Parathyroid adenoma (tissue), 2 donors: ENCODE measurements around the gene UGT2B7.

Experiments
- H2AFZ ChIP-seq: fragments of 300-600 bp; sonication (generic); one replicate; pipeline ENCODE4 v1.7.0; 2017; ENCODE audit warnings: antibody characterized with exemption, mild to moderate bottlenecking
- H3K27ac ChIP-seq: fragments of 300-600 bp; sonication (generic); one replicate; pipeline ENCODE4 v1.7.0; 2017
- H3K27me3 ChIP-seq: fragments of 300-600 bp; sonication (generic); one replicate; pipeline ENCODE4 v1.7.0; 2017; ENCODE audit warnings: low read length; ENCODE audit not compliant: control insufficient read depth, insufficient read depth
- H3K36me3 ChIP-seq: fragments of 300-600 bp; sonication (generic); one replicate; pipeline ENCODE4 v1.7.0; 2017; ENCODE audit warnings: low read length; ENCODE audit not compliant: control insufficient read depth, insufficient read depth
- H3K4me1 ChIP-seq: fragments of 300-600 bp; sonication (generic); one replicate; pipeline ENCODE4 v1.7.0; 2017; ENCODE audit warnings: control low read depth
- H3K4me2 ChIP-seq: fragments of 300-600 bp; sonication (generic); one replicate; pipeline ENCODE4 v1.7.0; 2017; ENCODE audit warnings: low read length
- H3K4me3 ChIP-seq: fragments of 300-600 bp; sonication (generic); one replicate; pipeline ENCODE4 v1.7.0; 2017; ENCODE audit warnings: low read depth, low read length
- H3K79me2 ChIP-seq: fragments of 300-600 bp; sonication (generic); one replicate; pipeline ENCODE4 v1.7.0; 2017; ENCODE audit warnings: control low read depth
- H3K9ac ChIP-seq: fragments of 300-600 bp; sonication (generic); one replicate; pipeline ENCODE4 v1.7.0; 2017; ENCODE audit warnings: mild to moderate bottlenecking
- H3K9me3 ChIP-seq: fragments of 300-600 bp; sonication (generic); one replicate; pipeline ENCODE4 v1.7.0; 2017; ENCODE audit warnings: low read length; ENCODE audit not compliant: control insufficient read depth
- TF ChIP-seq, protein P1 (sequence below): fragments of 300-600 bp; sonication (generic); IDR thresholded peaks from one replicate; pipeline ENCODE4 v1.7.0; 2017; ENCODE audit warnings: antibody characterized with exemption, mild to moderate bottlenecking
- donor health status: primary hyperparathyroidism.

Gene UGT2B7

DNA sequence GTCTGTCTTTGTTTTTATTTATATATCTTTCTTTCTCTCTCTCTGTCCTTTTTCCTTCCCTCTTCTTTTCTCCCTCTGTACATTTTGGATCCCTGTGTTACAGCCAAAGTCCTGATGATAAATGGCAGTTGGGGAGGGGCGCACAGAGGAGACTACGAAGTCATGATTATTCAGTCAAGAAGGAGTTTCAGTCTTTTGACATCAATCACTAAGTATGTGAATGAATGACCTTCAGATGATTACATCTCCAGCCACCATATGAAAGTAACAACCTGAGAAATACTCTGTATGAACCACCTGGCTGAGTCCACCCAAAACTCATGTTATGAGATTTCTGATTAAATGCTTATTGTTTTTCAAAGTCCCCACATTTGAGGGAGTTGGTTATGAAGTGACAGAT, 45.0 kb downstream of the UGT2B7 start:
- Histone ChIP-seq H3K9me3 (no peaks in the 10 kb centered on the region), H3K9ac (no peak overlapping the region), H2AFZ (no peak overlapping the region), H3K4me2 (no peak overlapping the region), H3K27me3 (no peaks in the 10 kb centered on the region), H3K4me1 (no peaks in the 10 kb centered on the region), H3K27ac (no peak overlapping the region), H3K4me3 (no peak overlapping the region), H3K36me3 (no peaks in the 10 kb centered on the region), H3K79me2 (no peaks in the 10 kb centered on the region)
- TF ChIP-seq, protein P1, sequence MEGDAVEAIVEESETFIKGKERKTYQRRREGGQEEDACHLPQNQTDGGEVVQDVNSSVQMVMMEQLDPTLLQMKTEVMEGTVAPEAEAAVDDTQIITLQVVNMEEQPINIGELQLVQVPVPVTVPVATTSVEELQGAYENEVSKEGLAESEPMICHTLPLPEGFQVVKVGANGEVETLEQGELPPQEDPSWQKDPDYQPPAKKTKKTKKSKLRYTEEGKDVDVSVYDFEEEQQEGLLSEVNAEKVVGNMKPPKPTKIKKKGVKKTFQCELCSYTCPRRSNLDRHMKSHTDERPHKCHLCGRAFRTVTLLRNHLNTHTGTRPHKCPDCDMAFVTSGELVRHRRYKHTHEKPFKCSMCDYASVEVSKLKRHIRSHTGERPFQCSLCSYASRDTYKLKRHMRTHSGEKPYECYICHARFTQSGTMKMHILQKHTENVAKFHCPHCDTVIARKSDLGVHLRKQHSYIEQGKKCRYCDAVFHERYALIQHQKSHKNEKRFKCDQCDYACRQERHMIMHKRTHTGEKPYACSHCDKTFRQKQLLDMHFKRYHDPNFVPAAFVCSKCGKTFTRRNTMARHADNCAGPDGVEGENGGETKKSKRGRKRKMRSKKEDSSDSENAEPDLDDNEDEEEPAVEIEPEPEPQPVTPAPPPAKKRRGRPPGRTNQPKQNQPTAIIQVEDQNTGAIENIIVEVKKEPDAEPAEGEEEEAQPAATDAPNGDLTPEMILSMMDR, result no peak

DNA sequence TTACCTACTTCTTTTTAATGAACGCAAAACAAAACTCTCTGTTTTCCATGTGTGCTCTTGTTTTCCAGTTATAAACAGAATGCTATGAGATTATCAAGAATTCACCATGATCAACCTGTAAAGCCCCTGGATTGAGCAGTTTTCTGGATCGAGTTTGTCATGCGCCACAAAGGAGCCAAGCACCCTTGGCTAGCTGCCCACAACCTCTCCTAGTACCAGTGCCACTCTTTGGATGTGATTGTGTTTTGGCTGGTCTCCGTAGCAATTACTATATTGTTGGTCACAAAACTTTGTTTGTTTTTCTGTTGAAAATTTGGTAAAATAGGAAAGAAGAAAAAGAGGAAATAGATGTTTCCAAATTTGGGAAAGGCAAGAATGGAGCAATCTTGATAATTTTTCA, 51.1 kb downstream of the UGT2B7 start:
- H3K27me3 ChIP-seq, result no peaks in the 10 kb centered on the region
- no peaks in the 10 kb centered on the region for H3K4me1 ChIP-seq
- no peak overlapping the region for H3K4me2 ChIP-seq
- no peaks in the 10 kb centered on the region for H3K36me3 ChIP-seq
- no peak overlapping the region for H3K27ac ChIP-seq
- no peak overlapping the region for H3K4me3 ChIP-seq
- TF ChIP-seq, protein P1, result no peak
- no peaks in the 10 kb centered on the region for H3K79me2 ChIP-seq
- H2AFZ ChIP-seq, result no peak overlapping the region
- no peak overlapping the region for H3K9ac ChIP-seq
- H3K9me3 ChIP-seq, result no peaks in the 10 kb centered on the region

DNA sequence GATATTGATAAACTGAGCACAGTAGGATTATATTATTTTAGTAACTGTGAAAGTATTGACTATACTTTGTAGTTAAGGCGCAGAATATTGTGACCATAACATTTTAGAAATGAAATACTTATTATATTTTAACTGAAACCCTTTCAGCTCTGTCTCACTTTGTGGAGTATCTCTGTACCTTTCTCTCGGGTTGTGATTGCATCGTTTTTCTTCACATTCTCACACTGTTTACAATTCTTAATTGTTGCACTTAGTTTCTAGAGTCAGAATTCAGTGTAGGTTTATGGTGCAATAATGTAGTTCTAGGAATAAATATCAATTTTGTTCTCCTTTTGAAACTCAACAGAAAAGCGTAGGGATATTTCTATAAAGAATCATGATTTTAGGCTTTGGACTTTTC, 57.7 kb downstream of the UGT2B7 start:
- Histone ChIP-seq H3K27me3 (no peaks in the 10 kb centered on the region), H3K9me3 (no peaks in the 10 kb centered on the region), H3K79me2 (no peaks in the 10 kb centered on the region), H3K9ac (no peak overlapping the region), H3K27ac (no peak overlapping the region), H3K4me3 (no peak overlapping the region), H3K4me2 (no peak overlapping the region), H3K4me1 (no peaks in the 10 kb centered on the region), H3K36me3 (no peaks in the 10 kb centered on the region), H2AFZ (no peak overlapping the region)
- TF ChIP-seq, protein P1, result no peak

- no peaks in the 10 kb centered on the region for H3K27me3 ChIP-seq
- no peak overlapping the region for H3K27ac ChIP-seq
- H3K79me2 ChIP-seq, result no peaks in the 10 kb centered on the region
- no peak overlapping the region for H3K4me2 ChIP-seq
- H2AFZ ChIP-seq, result no peak overlapping the region
- H3K4me1 ChIP-seq, result no peaks in the 10 kb centered on the region
- H3K9me3 ChIP-seq, result no peaks in the 10 kb centered on the region
- TF ChIP-seq, protein P1, result no peak
- H3K36me3 ChIP-seq, result no peaks in the 10 kb centered on the region
- H3K4me3 ChIP-seq, result no peak overlapping the region
- H3K9ac ChIP-seq, result no peak overlapping the region
Observed at GRCh38 chr4:69156913-69157312, 60.6 kb downstream of the UGT2B7 start.
